Activated T-cell treated with anti-CD3 and anti-CD28 coated beads, Interleukin-2, amount 50 U/mL, for 1 hour (primary cell): ENCODE data around the gene MESP2.

Source experiments
- DNase-seq: peaks from one replicate; pipeline ENCODE4 v3.0.0-alpha.2; 2020

MESP2 gene

DNA sequence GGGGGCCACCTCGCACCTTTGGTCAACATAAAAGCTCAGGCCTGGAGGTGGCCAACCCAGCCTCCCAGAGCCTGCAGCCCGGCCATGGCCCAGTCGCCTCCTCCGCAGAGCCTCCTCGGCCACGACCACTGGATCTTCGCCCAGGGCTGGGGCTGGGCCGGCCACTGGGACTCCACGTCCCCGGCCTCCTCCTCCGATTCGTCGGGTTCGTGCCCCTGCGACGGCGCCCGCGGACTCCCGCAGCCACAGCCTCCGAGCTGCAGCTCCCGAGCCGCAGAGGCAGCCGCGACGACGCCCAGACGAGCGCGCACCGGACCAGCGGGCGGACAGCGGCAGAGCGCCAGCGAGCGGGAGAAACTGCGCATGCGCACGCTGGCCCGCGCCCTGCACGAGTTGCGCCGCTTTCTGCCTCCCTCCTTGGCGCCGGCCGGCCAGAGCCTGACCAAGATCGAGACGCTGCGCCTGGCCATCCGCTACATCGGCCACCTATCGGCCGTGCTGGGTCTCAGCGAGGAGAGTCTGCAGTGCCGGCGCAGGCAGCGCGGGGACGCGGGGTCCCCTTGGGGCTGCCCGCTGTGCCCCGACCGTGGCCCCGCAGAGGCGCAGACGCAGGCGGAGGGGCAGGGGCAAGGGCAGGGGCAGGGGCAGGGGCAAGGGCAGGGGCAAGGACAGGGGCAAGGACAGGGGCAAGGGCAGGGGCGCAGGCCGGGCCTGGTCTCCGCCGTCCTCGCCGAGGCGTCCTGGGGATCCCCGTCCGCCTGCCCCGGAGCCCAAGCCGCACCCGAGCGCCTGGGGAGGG is at the start of gene MESP2:
Gene MESP2, plus strand, starts transcription at position 59 of the 799 bp plus-strand sequence. Its CDS starts 26 bp downstream, at position 85.
- peak; percentile 56 for DNase-seq

DNA sequence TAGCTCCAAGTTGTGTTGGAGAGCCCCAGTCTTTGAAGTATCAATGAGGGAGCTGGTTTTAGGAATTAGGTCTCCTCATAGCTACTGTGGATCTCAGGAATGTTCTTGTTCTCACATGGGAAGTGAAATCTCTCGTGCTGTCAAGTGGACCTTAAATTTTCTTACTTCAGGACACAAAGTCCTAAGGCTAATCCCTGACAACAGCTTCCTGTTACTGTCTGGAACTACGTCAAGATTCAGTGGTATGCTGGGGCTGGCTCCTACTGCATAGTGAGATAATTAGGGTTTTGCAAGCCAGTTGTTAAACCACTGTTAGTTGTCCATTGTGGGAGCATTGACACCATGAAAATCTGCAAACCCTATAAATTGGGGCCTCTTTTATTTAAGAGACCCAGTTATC is 47.9 kb upstream of the MESP2 start:
- no peak for DNase-seq

GRCh38 chr15:89731275-89731674 is 44.9 kb upstream of the MESP2 start:
- no peak for DNase-seq

- no peak for DNase-seq
Observed at GRCh38 chr15:89732451-89733172, 43.5 kb upstream of the MESP2 start.

GRCh38 chr15:89735773-89736172 is 40.4 kb upstream of the MESP2 start:
- no peak for DNase-seq

DNA sequence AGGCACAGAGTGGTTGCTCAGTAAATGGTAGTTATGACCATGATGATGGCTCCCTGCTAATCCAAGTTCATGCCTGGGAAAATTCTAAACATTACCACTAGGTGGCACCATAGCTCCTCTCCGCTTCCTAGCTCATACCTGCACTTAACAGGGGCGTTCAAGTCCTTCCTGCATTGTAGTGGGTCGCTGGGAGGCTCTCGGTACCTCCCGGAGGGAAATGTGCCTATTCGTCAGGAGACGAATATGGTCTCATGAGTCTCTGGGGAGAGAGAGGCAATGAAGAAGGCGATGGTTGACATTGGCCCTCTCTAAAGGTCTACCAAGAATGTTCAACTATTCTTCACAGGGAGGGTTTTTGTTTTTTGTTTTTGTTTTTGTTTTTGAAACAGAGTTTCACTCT is 36.0 kb upstream of the MESP2 start:
- DNase-seq: peak; percentile 42

DNA sequence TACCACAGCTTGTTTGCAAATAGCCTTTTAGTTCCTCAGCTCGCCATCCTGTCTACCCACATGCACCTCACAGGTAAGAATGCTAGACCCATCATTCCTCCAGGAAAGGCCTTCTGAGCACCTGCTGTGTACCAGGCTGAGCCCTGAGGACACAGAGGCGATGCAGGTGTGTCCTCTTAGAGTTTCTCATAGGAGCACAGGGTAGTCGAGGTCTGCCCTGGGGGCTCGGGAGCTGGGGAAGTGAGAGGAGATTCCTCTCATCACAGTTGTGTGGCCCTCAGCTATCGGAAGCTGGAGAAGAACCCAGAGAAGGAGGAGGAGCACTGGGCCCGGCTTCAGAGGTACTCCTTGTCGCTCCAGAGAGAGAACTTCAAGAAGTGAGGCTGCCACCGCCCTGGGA is 33.1 kb upstream of the MESP2 start:
- no peak for DNase-seq

DNA sequence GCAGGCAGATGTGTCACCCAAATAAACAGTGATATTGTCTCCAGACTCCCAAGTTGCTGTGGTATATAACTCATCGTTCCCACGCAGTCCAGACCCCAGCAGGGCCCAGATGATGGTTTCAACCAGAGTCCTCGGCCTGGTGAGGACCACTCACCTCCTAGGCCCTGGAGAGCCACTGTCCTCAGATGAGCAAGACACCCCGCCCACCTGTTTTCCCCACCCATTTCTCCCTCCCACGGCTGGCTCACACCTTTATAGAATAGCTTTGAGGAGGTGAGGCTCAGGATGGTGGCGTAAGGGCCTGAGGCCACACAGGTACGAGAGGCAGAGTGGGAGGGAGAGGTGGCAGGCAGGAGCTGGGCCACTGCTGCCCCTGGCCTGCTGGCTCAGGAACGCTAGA is 32.5 kb upstream of the MESP2 start:
- DNase-seq: no peak

- no peak for DNase-seq
Observed at GRCh38 chr15:89745131-89745530, 31.0 kb upstream of the MESP2 start.

DNA sequence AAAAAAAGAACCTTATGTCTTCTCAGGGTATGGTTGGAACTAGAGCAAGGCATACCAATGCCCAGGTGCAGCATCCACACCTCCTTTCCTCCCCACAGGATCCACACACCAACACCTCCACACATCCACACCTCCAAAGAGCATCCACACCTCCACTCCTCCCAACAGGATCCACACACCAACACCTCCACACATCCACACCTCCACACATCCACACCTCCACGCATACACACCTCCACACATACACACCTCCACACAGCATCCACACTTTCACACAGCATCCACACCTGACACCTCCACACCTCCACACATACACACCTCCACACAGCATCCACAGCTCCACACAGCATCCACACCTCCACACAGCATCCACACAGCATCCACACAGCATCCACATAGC is 30.4 kb upstream of the MESP2 start:
- DNase-seq: no peak

DNA sequence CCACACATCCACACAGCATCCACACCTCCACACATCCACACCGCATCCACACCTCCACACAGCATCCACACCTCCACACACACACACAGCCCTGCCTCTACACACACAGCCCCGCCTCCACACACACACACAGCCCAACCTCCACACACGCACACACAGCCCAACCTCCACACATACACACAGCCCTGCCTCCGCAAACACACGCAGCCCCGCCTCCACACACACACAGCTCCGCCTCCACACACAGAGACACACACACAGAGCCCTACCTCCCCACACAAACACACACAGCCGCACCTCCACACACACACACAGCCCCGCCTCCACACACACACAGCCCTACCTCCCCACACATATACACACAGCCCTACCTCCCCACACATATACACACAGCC is 29.7 kb upstream of the MESP2 start:
- DNase-seq: no peak

DNA sequence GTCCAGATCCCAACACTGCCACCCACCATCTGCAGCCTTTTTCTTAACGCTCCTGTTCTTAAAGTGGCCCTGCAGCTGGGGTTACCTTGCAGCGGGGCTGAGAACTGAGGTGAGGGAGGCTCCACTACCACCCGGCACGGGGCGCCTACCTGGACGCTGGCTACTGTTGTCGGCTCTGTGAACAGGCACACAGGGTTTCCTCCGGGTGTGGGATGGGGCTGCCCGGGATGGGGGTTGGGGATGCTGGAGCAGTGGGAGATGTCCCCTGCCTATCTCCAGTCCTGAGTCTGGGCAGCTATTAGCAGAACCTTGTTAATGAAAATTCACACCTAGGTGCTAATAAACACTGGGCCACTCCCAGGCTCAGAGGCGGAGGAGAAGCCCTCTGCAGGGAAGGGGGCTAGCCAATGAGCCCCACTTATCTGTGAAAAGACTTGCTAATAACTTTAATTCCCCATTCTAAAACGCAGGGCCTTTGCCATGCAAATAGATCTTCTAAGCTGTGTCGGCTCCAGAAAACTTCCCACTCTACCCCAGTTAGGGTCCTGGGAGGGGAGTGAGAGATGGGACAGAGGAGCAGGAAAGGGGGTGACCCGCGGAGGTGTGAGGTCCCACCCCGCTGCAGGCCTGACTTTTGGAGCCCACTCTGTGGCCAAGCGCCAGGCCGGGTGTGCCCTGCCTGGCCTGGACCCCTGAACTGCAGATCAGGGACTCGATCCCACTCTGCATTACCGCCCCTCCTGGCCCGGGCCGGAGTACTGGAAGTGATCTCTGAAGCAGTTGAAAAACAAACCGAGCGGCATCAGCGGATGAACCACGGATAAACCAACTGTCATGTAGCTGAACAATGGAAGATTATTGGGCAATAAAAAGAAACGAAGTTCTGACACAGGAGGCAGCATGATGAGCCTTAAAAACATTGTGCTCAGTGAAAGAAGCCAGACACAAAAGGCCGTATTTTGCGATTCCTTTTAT is 28.1 kb upstream of the MESP2 start:
- DNase-seq: no peak

DNA sequence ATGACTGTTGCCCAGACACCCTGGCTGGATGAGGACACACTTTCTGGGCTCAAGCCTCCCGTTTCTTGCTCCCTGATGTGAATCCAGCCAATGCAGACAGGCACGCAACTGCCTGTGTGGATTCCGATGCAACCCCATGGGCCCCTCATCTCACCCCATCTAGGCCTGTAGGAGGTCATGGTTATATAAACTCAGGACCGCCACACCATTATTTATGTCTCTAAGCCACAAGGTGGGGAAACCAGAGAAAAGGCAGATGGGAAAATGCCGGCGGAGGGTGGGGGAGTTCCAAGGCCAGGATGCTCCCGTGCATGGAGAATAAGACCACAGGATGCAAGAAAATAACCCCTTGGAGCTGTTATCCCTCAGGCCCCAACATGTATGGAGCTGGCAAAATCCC is 27.1 kb upstream of the MESP2 start:
- DNase-seq: no peak

- no peak for DNase-seq
Observed at GRCh38 chr15:89749526-89749925, 26.6 kb upstream of the MESP2 start.

GRCh38 chr15:89749951-89750559 is 26.1 kb upstream of the MESP2 start:
- peak; percentile 29 for DNase-seq

DNA sequence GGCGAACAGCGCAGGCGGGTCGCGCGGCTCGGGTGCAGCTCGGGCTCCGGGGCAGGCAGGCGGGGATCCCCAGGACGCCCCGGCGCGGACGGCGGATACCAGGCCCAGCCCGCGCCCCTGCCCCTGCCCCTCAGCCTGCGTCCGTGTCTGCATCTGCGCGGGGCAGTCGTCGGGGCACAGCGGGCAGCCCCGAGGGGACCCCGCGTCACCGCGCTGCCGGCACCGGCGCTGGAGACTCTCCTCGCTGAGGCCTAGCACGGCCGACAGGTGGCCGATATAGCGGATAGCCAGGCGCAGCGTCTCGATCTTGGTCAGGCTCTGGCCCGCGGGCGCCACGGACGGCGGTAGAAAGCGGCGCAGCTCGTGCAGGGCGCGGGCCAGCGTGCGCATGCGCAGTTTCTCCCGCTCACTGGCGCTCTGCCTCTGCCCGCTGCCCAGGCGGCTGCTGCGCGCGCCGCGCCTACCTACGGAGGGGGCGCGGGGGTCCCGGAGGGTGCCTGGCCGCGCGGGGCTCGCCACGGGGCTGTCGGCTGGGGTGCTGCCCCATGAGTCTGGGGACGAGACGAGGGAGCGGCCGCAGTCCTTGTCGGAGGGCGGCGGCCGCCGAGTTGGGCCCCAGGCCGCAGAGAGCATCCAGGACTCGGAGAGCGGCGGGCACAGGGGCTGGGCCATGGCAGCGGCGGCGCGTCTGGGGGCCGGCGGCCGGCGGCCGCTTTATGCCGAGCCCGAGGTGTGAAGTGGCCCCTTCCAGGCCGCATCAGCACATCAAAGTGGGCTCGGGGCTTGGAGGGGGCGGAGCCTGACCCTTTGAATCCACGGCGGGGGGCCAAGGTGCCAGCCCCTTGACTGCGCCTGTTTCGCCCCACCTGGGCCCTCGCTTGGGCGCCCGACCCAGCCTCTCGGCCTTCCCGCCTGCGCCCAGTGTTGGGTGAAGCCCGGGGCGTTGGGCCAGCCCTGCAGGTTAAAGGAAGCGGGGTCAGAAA is 25.3 kb upstream of the MESP2 start, which contains the start of gene MESP1:
Gene MESP1, minus strand, starts transcription at position 690 of the 983 bp plus-strand sequence. Its CDS starts 18 bp downstream, at position 672.
- DNase-seq: peak; percentile 88

- DNase-seq: no peak
Observed at GRCh38 chr15:89751748-89752147, 24.4 kb upstream of the MESP2 start.

- DNase-seq: no peak
Observed at GRCh38 chr15:89753855-89754254, 22.3 kb upstream of the MESP2 start.

DNA sequence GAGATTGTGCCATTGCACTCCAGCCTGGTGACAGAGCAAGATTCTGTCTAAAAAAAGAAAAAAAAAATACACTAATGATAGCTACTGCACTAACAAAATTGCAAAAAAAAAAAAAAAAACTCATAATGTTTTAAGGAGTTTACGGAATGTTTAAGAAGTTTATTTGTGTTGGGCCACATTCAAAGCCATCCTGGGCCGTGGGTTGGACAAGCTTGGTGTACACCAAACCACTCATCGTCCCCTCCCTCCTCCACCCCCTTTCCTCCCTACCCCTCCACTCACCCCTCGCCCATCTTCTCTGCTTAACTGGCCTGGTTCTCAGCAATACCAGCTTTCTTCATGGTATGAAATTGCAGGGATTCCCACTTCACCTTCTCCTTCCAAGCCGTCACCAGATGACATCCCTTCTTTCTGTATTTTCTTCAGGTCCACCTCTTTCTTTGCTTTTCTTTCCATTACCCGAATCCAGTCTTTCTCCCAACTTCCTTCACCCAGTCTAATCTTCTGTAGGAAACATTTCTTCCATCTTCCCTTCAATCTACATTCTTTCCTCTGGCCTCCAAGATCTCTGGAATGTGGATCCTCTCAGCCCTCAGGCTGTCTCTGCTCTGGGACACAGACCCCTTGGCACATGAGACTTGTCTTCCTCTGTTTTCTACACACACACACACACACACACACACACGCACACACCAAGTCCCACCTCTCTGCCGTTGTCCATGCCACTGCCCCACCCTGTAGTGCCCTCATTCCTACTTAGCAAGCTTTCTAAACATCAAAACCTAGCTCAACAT is 21.6 kb upstream of the MESP2 start:
- DNase-seq: no peak

DNA sequence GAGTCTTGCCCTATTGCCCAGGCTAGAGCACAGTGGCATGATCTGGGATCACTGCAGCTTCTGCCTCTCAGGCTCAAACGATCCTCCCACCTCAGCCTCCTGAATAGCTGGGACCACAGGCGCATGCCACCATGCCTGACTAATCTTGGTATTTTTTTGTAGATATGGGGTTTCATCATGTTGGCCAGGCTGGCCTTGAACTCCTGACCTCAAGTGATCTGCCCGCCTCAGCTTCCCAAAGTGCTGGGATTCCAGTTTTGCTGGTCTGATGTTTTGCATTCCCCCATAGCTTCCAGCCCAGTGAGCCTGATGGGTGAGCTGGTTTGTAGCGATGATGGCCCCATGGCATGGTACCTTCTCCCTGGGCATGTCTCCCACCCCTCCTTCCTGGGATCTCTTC is 20.4 kb upstream of the MESP2 start:
- no peak for DNase-seq
